ENCODE results near the gene PGAP6. TPM values are rescaled to one million over a fixed set of nuclear protein-coding genes. Genes with fewer than 3 reads are reported as not detected.

The PGAP6 gene
- 10 to 100 TPM; 35.7 to 63.2 (median 51.0) TPM for total RNA-seq
- 10 to 100 TPM; 19.5 to 40.6 (median 32.2) TPM for polyA plus RNA-seq
- long read RNA-seq, donor 1, partial matches to known transcripts: 0 of 3 reads
- long read RNA-seq, donor 1, other reads (novel, unspliced or antisense): 0 of 3 reads
- long read RNA-seq, donor 2: 0 reads

- 0 to 1% (median 0%) methylated on average over 14 to 123 of the region's 123 CpGs for WGBS, 5 donors
- TF ChIP-seq POLR2A (IDR thresholded peaks at IDR 0.05) (no peak), POLR2AphosphoS5 (IDR thresholded peaks at IDR 0.05) (peak; percentile 78 to 80 (median 79)), CTCF (IDR thresholded peaks at IDR 0.05 in 8 of 11, conservative IDR thresholded peaks at IDR 0.05 in 3 of 11) (no peak)
- H3K4me3 ChIP-seq: peak within 1 kb of the TSS; percentile 86 to 100 (median 96)
- no peaks in the 10 kb centered on the region for H3K27me3 ChIP-seq (replicated peaks in 1 of 7)
- H3K4me1 ChIP-seq: peaks cover 17 to 68% (median 49%) of the 10 kb centered on the region in 6 donors
- peak within 1 kb of the TSS; percentile 59 to 92 (median 86) for H3K27ac ChIP-seq
- peaks cover 0 to 9% (median 7%) of the 10 kb centered on the region in 6 donors for H3K36me3 ChIP-seq
- intact Hi-C loops (cut with DNase I; ENCODE audit: low total_unique reads): no loop called here
- peak; percentile 93 for DNase-seq
- H3K9me3 ChIP-seq: no peaks in the 10 kb centered on the region
Measured at GRCh38 chr16:381789-382717, at the start of gene PGAP6. Gene PGAP6, minus strand, starts transcription at chr16:381978. Its CDS starts 157 bp downstream, at chr16:381821.

- DNase-seq: no peak
- H3K27ac ChIP-seq: no peak overlapping the region
- peaks cover 0 to 28% (median 18%) of the 10 kb centered on the region in 6 donors for H3K4me1 ChIP-seq
- peaks cover 0 to 12% (median 0%) of the 10 kb centered on the region in 7 donors for H3K27me3 ChIP-seq (replicated peaks in 1 of 7)
- TF ChIP-seq CTCF (IDR thresholded peaks at IDR 0.05 in 8 of 11, conservative IDR thresholded peaks at IDR 0.05 in 3 of 11) (no peak), POLR2A (IDR thresholded peaks at IDR 0.05) (no peak), POLR2AphosphoS5 (IDR thresholded peaks at IDR 0.05) (no peak)
- WGBS, 5 donors: 96 to 99% (median 98%) methylated on average over 7 of the region's 7 CpGs
- H3K36me3 ChIP-seq: peaks cover 0 to 9% (median 0%) of the 10 kb centered on the region in 6 donors
- no peaks in the 10 kb centered on the region for H3K9me3 ChIP-seq
- intact Hi-C loops (cut with DNase I; ENCODE audit: low total_unique reads): no loop called here
- H3K4me3 ChIP-seq: no peak overlapping the region
Measured at GRCh38 chr16:430904-431303, 49.1 kb upstream of the PGAP6 start.

GRCh38 chr16:427250-427649, 45.5 kb upstream of the PGAP6 start:
- Histone ChIP-seq H3K4me3 (peak overlapping the region in 6 of 8 donors; percentile 46 to 87 (median 65)), H3K27ac (no peak overlapping the region), H3K4me1 (peaks cover 6 to 45% (median 33%) of the 10 kb centered on the region in 6 donors), H3K27me3 (replicated peaks in 1 of 7) (peaks cover 0 to 14% (median 0%) of the 10 kb centered on the region in 7 donors), H3K36me3 (peaks cover 0 to 9% (median 0%) of the 10 kb centered on the region in 6 donors), H3K9me3 (no peaks in the 10 kb centered on the region)
- intact Hi-C loops (cut with DNase I; ENCODE audit: low total_unique reads): loop anchor here (10.0 kb wide), 1 partner anchor 58 kb away; no protein-coding TSS in a partner anchor
- TF ChIP-seq POLR2A (IDR thresholded peaks at IDR 0.05): no peak
- no peak for TF ChIP-seq POLR2AphosphoS5 (IDR thresholded peaks at IDR 0.05)
- no peak for TF ChIP-seq CTCF (IDR thresholded peaks at IDR 0.05 in 8 of 11, conservative IDR thresholded peaks at IDR 0.05 in 3 of 11)
- DNase-seq: no peak
- WGBS, 5 donors: 51 to 73% (median 69%) methylated on average over 10 of the region's 10 CpGs

GRCh38 chr16:426906-427249, 45.1 kb upstream of the PGAP6 start:
- Histone ChIP-seq H3K9me3 (no peaks in the 10 kb centered on the region), H3K36me3 (peaks cover 0 to 9% (median 0%) of the 10 kb centered on the region in 6 donors), H3K4me3 (peak overlapping the region; percentile 43 to 87 (median 62)), H3K4me1 (peaks cover 6 to 45% (median 33%) of the 10 kb centered on the region in 6 donors), H3K27ac (no peak overlapping the region), H3K27me3 (replicated peaks in 1 of 7) (peaks cover 0 to 14% (median 0%) of the 10 kb centered on the region in 7 donors)
- intact Hi-C loops (cut with DNase I; ENCODE audit: low total_unique reads): loop anchor here (10.0 kb wide), 1 partner anchor 58 kb away; no protein-coding TSS in a partner anchor
- TF ChIP-seq POLR2A (IDR thresholded peaks at IDR 0.05) (no peak), POLR2AphosphoS5 (IDR thresholded peaks at IDR 0.05) (no peak), CTCF (IDR thresholded peaks at IDR 0.05 in 8 of 11, conservative IDR thresholded peaks at IDR 0.05 in 3 of 11) (no peak)
- whole genome bisulfite sequencing, 5 donors: 8 to 24% (median 17%) methylated on average over 12 to 13 of the region's 13 CpGs
- no peak for DNase-seq
